SK-N-SH (cell line): ENCODE data around the gene STARD10.

Experiments used
- CTCF ChIP-seq: fragments of 200-600 bp; sonication (generic); IDR thresholded peaks from 2 replicates; pipeline ENCODE4 v1.6.1; 2017; ENCODE audit warnings: antibody characterized with exemption, mild to moderate bottlenecking, moderate library complexity
- ELF1 ChIP-seq: IDR thresholded peaks from 2 replicates; pipeline ENCODE4 v1.4.0; 2012
- EP300 ChIP-seq, 2 experiments: IDR thresholded peaks; 2 replicates each; pipeline versions ENCODE4 v1.4.0 to v1.6.1; 2012; ENCODE audit warnings: borderline replicate concordance in 1 of 2, low read depth in 1 of 2, low read length in 1 of 2
- EZH2phosphoT487 ChIP-seq: fragments of 200-600 bp; sonication (generic); IDR thresholded peaks from 2 replicates; pipeline ENCODE4 v1.6.1; 2017; ENCODE audit warnings: low read depth, mixed run types, mild to moderate bottlenecking, antibody characterized with exemption, moderate library complexity, borderline replicate concordance
- NFIC ChIP-seq: IDR thresholded peaks from 2 replicates; pipeline ENCODE4 v1.4.0; 2012; ENCODE audit warnings: borderline replicate concordance
- POLR2AphosphoS5 ChIP-seq: IDR thresholded peaks from 2 replicates; pipeline ENCODE4 v1.6.1; 2012; ENCODE audit warnings: low read depth, low read length
- RAD21 ChIP-seq: IDR thresholded peaks from 2 replicates; pipeline ENCODE4 v1.6.1; 2012; ENCODE audit warnings: mild to moderate bottlenecking, low read length
- SIN3A ChIP-seq: IDR thresholded peaks from 2 replicates; pipeline ENCODE4 v1.6.1; 2012; ENCODE audit warnings: low read depth, mild to moderate bottlenecking, low read length, moderate library complexity, borderline replicate concordance
- TAF1 ChIP-seq: IDR thresholded peaks from 2 replicates; pipeline ENCODE4 v1.6.1; 2012; ENCODE audit warnings: low read depth, mild to moderate bottlenecking, low read length, moderate library complexity, borderline replicate concordance
- ZBTB33 ChIP-seq: IDR thresholded peaks from 2 replicates; pipeline ENCODE4 v1.4.0; 2012; ENCODE audit warnings: low read depth, borderline replicate concordance

DNA sequence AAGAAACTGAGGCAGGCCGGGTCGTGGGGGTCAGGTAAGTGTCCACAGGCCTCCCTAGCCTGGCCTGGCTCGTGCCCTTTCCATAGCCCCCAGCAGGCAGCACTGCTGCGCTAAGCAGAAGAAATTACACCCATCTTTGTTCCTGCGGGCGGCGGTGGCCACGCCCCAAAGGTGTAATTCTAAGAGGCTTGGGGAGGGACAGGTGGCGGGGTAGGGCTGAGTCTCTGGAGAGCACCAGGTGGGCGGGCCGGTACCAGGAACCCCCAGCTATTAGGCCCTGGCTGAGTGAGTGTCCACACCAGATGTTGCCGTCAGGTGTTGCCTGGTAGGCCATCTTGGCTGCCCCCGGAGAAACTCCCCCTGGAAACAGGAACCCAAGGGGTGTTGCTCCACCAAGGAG lies 29.3 kb downstream of the STARD10 start:
- TF ChIP-seq CTCF (no peak), ELF1 (no peak), NFIC (no peak), POLR2AphosphoS5 (no peak), SIN3A (no peak), TAF1 (no peak), EP300 (IDR thresholded peaks at IDR 0.05; ENCODE audit: borderline replicate concordance in 1 of 2, low read depth in 1 of 2, low read length in 1 of 2) (no peak), ZBTB33 (no peak), EZH2phosphoT487 (no peak), RAD21 (no peak)
